G401 (cell line): ENCODE measurements around the gene SNX25. TPM values are rescaled to one million over a fixed set of nuclear protein-coding genes. Genes with fewer than 3 reads are reported as not detected.
"Not testable (repeated sequence)": the region's sequence is repeated elsewhere in the genome, so short reads cannot be mapped to it uniquely, and the experiment has no call there.

Experiments used
- DNase-seq: peaks from one replicate; pipeline ENCODE4 v3.0.0-alpha.2; 2015; ENCODE audit warnings: low spot score
- in situ Hi-C: cut with HindIII; loops from 2 replicates; pipeline ENCODE4 v1.10.0; 2016; ENCODE audit warnings: low sequenced_read_pairs, mixed read lengths
- total RNA-seq: library from RNA; depleted of rRNA; stranded (reverse); fragments of >200 nt; shearing (Covaris generic); gene quantifications from 2 replicates; pipeline ENCODE4 v1.2.3, GENCODE V29; 2014

Gene SNX25
- total RNA-seq, 1 experiment from 2014 or later: 13.7 TPM

GRCh38 chr4:185357733-185358440 is 148.5 kb downstream of the SNX25 start:
- no peak for DNase-seq
- in situ Hi-C loops: no loop called here

- in situ Hi-C loops: no loop called here
- DNase-seq: no peak
Observed at GRCh38 chr4:185358514-185358913, 149.1 kb downstream of the SNX25 start.

GRCh38 chr4:185358959-185359358 is 149.6 kb downstream of the SNX25 start:
- DNase-seq: no peak
- in situ Hi-C loops: no loop called here

- no peak for DNase-seq
- in situ Hi-C loops: no loop called here
Observed at GRCh38 chr4:185359767-185360446, 150.5 kb downstream of the SNX25 start.

- in situ Hi-C loops: no loop called here
- no peak for DNase-seq
Observed at GRCh38 chr4:185361872-185362271, 152.5 kb downstream of the SNX25 start.

GRCh38 chr4:185362570-185362969 is 153.2 kb downstream of the SNX25 start:
- DNase-seq, in situ Hi-C loops: not testable (repeated sequence)

- no peak for DNase-seq
- in situ Hi-C loops: no loop called here
Observed at GRCh38 chr4:185363251-185363650, 153.9 kb downstream of the SNX25 start.

- in situ Hi-C loops: no loop called here
- DNase-seq: no peak
Observed at GRCh38 chr4:185364886-185365285, 155.5 kb downstream of the SNX25 start.

- in situ Hi-C loops: no loop called here
- DNase-seq: no peak
Observed at GRCh38 chr4:185369731-185370130, 160.3 kb downstream of the SNX25 start.

GRCh38 chr4:185370268-185370949 is 161.0 kb downstream of the SNX25 start:
- in situ Hi-C loops: no loop called here
- no peak for DNase-seq

- in situ Hi-C loops: no loop called here
- no peak for DNase-seq
Observed at GRCh38 chr4:185371702-185372101, 162.3 kb downstream of the SNX25 start.

GRCh38 chr4:185374027-185374426 is 164.6 kb downstream of the SNX25 start:
- in situ Hi-C loops: no loop called here

GRCh38 chr4:185374573-185374972 is 165.2 kb downstream of the SNX25 start:
- DNase-seq: no peak
- in situ Hi-C loops: no loop called here

More at GRCh38 chr4:185374027-185374426, 164.6 kb downstream of the SNX25 start:
- DNase-seq: no peak

GRCh38 chr4:185378264-185378663 is 168.9 kb downstream of the SNX25 start:
- in situ Hi-C loops: no loop called here
- no peak for DNase-seq

GRCh38 chr4:185379326-185380295 is 170.2 kb downstream of the SNX25 start:
- in situ Hi-C loops: no loop called here
- DNase-seq: no peak

GRCh38 chr4:185380320-185380719 is 170.9 kb downstream of the SNX25 start:
- in situ Hi-C loops: no loop called here
- no peak for DNase-seq

- DNase-seq: no peak
- in situ Hi-C loops: no loop called here
Observed at GRCh38 chr4:185381288-185382196, 172.1 kb downstream of the SNX25 start.

- in situ Hi-C loops: no loop called here
- no peak for DNase-seq
Observed at GRCh38 chr4:185382754-185383153, 173.4 kb downstream of the SNX25 start.
